AG10803 (cell line): ENCODE measurements around the gene NDUFAF8.

ENCODE experiments used
- DNase-seq: peaks from one replicate; pipeline ENCODE4 v3.0.0; 2010; ENCODE audit warnings: low read depth
- H3K4me3 ChIP-seq: 2 replicates; pipeline ENCODE4 v1.5.1; 2011; ENCODE audit warnings: mild to moderate bottlenecking, low read length, control low read depth
- TF ChIP-seq, protein P1 (sequence below): conservative IDR thresholded peaks from 2 replicates; pipeline ENCODE4 v1.5.1; 2011; ENCODE audit warnings: mild to moderate bottlenecking, low read length, control low read depth, inconsistent platforms

The NDUFAF8 gene

DNA sequence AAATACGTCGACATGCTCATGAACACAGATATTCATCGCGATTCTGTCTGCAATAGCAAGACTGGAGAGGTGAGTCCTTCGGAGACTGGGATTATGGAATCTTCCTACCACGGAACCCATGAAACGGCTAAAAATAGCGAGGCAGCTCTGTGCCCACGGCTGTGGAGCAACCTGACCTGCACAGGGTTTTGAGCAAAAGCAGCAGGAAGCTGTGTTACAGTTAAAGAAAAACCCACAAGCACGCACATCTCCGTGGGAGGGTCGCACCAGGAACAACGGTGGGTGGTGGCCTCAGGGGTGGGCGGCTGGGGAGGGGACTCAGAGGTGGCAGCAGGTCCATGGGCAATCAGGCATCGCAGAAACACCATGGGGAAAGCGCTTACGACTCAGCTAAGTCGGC, 31.2 kb downstream of the NDUFAF8 start:
- TF ChIP-seq, protein P1, sequence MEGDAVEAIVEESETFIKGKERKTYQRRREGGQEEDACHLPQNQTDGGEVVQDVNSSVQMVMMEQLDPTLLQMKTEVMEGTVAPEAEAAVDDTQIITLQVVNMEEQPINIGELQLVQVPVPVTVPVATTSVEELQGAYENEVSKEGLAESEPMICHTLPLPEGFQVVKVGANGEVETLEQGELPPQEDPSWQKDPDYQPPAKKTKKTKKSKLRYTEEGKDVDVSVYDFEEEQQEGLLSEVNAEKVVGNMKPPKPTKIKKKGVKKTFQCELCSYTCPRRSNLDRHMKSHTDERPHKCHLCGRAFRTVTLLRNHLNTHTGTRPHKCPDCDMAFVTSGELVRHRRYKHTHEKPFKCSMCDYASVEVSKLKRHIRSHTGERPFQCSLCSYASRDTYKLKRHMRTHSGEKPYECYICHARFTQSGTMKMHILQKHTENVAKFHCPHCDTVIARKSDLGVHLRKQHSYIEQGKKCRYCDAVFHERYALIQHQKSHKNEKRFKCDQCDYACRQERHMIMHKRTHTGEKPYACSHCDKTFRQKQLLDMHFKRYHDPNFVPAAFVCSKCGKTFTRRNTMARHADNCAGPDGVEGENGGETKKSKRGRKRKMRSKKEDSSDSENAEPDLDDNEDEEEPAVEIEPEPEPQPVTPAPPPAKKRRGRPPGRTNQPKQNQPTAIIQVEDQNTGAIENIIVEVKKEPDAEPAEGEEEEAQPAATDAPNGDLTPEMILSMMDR = no peak
- DNase-seq = no peak
- H3K4me3 ChIP-seq = no peak overlapping the region

DNA sequence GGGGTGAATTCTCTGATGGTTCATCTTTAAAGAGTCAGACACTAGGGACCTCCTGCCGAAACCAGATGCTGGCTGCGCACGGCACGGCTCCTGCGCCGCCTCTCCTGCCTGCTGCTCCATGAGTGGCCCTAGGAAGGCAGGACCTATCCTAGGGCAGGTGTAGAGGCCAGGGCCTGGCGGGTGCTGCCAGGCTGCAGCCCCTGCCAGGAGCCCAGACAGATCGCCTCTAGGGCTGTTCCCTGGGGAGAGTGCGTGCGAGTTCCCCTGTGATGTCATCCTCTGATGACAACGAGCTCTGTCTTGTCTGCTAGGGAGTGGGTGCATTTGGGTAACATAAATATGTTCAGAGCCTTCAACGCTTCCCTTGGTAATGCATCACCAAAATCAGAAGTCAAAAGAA, 32.1 kb downstream of the NDUFAF8 start:
- no peak for DNase-seq
- no peak overlapping the region for H3K4me3 ChIP-seq
- TF ChIP-seq, protein P1 = no peak

DNA sequence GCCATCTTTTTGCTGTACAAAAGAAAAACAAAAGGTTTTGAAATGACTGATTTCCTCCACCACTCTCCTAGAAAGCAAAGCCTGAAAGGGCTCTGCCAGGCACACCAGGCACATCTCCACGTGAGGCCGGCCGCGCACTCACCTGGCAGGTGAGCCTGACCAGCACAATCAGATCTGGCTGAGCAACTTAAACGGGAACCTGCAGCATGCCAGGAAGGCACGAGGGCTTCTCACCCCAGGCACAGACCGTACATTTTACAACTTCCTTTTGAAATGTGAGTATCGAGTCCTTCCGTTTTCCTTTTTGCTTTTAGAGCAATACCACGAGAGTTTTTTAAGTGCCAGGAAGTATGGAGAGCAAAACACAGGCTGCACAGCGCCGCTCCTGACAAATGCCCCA, 33.5 kb downstream of the NDUFAF8 start:
- TF ChIP-seq, protein P1 = no peak
- DNase-seq = no peak
- H3K4me3 ChIP-seq = no peak overlapping the region

DNA sequence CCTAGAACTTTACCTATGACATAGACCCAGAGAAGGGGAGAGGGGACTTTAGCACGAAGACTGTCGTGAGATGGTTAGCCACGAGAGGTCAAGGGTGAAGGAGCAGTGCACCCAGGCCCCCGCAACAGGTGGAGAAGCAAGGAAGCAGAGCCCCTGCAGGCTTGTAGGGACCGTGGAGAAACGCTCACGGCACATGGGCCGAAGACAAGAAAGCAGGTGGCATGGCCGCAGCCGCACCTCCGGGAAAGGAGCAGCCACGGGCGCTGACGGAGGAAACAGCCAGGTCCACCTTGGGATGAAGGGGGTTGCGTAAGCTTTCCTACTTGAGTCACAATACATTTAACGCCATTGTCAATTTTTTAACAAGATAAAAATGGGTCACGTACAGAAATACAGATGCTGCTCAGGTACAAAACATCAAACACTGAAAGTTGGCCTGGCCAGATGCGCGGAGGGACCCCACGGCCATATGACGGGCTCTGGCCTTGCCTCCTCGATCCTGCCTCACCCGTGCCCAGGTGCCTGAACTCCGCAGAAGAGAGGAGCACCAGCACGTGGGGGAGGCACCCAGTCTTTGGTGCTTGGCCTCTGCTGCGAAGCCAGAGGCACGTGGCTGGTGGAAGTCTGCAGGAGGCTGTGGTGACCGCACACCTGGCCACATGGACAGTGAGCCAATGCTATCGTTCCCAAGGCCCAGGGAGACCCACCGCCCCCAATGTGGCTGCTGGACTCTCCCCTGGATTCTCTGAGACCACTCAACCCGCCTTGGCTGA, 34.8 kb downstream of the NDUFAF8 start:
- no peak overlapping the region for H3K4me3 ChIP-seq
- no peak for DNase-seq
- TF ChIP-seq, protein P1 = no peak

DNA sequence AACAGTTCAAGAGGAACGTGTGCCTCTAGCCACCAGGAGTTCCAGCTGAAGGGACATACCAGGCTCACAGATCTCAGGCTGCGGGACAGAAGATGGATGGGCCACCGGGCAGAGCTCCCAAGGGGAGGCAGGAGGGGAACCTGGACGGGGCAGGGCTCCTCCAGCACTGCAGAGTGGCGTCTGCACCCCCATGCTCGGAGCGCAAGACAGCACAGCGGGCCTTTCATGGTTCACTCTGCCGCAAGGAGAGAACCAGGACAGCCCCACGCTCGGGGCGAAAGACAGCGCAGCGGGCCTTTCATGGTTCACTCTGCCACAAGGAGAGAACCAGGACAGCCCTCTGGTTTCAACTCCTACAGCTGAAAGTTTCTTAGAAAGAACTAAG, 35.3 kb downstream of the NDUFAF8 start:
- H3K4me3 ChIP-seq = no peak overlapping the region

DNA sequence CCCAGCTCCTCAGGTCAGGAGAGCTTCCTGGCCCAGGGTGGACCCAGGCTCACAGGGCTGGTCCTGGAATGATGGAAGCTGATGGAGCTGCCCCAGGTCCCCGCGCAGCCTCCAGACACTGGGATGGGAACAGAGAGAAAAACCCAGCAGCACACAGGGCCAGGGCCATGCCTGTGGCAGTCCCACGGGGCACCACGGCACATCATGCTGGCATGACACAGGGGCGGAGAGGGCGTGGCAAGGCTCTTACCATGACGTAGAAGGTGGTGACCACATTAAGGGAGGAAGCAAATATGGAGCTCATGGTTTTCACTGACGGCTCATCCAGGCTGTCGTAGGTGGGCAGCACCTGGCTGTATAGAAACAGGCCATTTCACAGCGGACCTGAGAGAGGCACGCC, 37.7 kb downstream of the NDUFAF8 start:
- TF ChIP-seq, protein P1 = no peak
- DNase-seq = no peak
- no peak overlapping the region for H3K4me3 ChIP-seq

More for the DNA sequence above, 35.3 kb downstream of the NDUFAF8 start:
- DNase-seq = no peak
- TF ChIP-seq, protein P1 = no peak

DNA sequence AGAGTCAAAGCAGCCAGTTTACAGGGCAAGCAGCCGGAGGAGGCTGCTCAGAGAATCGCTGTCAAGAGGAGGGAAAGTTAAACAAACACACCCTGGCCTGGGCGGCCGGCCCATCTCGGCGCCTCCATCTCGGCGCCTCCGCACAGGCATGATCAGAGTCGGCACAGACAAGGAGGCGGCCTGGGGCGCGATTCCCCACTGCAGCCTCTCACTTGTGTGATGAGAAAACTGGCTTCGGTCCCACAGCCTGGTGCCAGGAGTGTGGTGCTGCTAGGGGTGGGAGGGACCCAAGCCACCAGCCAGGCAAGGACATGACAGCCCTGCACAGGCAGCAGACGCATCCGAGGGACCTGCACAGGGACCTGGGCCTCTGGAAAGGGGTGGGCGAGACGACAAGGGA, 38.3 kb downstream of the NDUFAF8 start:
- TF ChIP-seq, protein P1 = no peak
- DNase-seq = no peak

More for the DNA sequence above, 38.3 kb downstream of the NDUFAF8 start:
- no peak overlapping the region for H3K4me3 ChIP-seq
